Measurements from ENCODE around the gene RAB11A.

DNA sequence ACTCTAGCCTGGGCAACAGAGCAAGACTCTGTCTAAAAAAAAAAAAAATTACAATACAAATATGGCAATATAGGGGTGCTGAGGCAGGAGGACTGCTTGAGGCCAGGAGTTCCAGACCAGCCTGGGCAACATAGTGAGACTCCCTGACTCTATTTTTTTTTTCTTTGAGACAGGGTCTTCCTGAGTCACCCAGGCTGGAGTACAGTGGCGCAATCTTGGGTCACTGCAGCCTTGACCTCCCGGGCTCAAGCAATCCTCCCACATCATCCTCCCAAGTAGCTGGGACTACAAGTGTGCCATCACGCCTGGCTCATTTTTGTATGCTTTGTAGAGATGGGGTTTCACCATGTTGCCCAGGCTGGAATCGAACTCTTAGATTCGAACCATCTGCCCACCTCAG is 17.3 kb upstream of the RAB11A start:
- TF ChIP-seq, protein P1, sequence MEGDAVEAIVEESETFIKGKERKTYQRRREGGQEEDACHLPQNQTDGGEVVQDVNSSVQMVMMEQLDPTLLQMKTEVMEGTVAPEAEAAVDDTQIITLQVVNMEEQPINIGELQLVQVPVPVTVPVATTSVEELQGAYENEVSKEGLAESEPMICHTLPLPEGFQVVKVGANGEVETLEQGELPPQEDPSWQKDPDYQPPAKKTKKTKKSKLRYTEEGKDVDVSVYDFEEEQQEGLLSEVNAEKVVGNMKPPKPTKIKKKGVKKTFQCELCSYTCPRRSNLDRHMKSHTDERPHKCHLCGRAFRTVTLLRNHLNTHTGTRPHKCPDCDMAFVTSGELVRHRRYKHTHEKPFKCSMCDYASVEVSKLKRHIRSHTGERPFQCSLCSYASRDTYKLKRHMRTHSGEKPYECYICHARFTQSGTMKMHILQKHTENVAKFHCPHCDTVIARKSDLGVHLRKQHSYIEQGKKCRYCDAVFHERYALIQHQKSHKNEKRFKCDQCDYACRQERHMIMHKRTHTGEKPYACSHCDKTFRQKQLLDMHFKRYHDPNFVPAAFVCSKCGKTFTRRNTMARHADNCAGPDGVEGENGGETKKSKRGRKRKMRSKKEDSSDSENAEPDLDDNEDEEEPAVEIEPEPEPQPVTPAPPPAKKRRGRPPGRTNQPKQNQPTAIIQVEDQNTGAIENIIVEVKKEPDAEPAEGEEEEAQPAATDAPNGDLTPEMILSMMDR (IDR thresholded peaks at IDR 0.05): no peak
- TF ChIP-seq EZH2 (IDR thresholded peaks at IDR 0.05; ENCODE audit: borderline replicate concordance, insufficient read depth, low read depth, low read length, poor library complexity, severe bottlenecking): no peak
